HEK293T (cell line): ENCODE data around the gene HEMK1.

Experiments
- ARNT ChIP-seq: fragments of 450-650 bp; IDR thresholded peaks from 2 replicates; pipeline ENCODE4 v1.6.1; 2017; ENCODE audit warnings: mild to moderate bottlenecking
- BHLHE40 ChIP-seq: fragments of 450-650 bp; IDR thresholded peaks from 2 replicates; pipeline ENCODE4 v1.6.1; 2016; ENCODE audit warnings: mild to moderate bottlenecking, moderate library complexity, borderline replicate concordance
- CTBP1 ChIP-seq: fragments of 450-650 bp; IDR thresholded peaks from 2 replicates; pipeline ENCODE4 v1.6.1; 2016; ENCODE audit warnings: borderline replicate concordance
- ELF4 ChIP-seq: fragments of 450-650 bp; IDR thresholded peaks from 2 replicates; pipeline ENCODE4 v1.6.1; 2017; ENCODE audit warnings: antibody characterized with exemption
- FOXA1 ChIP-seq: fragments of 450-650 bp; IDR thresholded peaks from 2 replicates; pipeline ENCODE4 v1.6.1; 2016; ENCODE audit warnings: mild to moderate bottlenecking
- FOXK2 ChIP-seq: fragments of 450-650 bp; IDR thresholded peaks from 2 replicates; pipeline ENCODE4 v1.6.1; 2016; ENCODE audit warnings: mild to moderate bottlenecking
- FOXM1 ChIP-seq: fragments of 450-650 bp; IDR thresholded peaks from 2 replicates; pipeline ENCODE4 v1.6.1; 2017; ENCODE audit warnings: mild to moderate bottlenecking, borderline replicate concordance
- HDGF ChIP-seq: fragments of 450-650 bp; IDR thresholded peaks from 2 replicates; pipeline ENCODE4 v1.6.1; 2017; ENCODE audit warnings: antibody characterized with exemption, borderline replicate concordance
- NFRKB ChIP-seq: fragments of 450-650 bp; IDR thresholded peaks from 2 replicates; pipeline ENCODE4 v1.6.1; 2016; ENCODE audit warnings: mild to moderate bottlenecking, moderate library complexity
- PKNOX1 ChIP-seq: fragments of 450-650 bp; IDR thresholded peaks from 2 replicates; pipeline ENCODE4 v1.6.1; 2016
- SP1 ChIP-seq: fragments of 450-650 bp; IDR thresholded peaks from 2 replicates; pipeline ENCODE4 v1.6.1; 2017
- SUZ12 ChIP-seq: fragments of 450-650 bp; IDR thresholded peaks from 2 replicates; pipeline ENCODE4 v1.6.1; 2016; ENCODE audit warnings: mild to moderate bottlenecking
- TARDBP ChIP-seq: fragments of 450-650 bp; IDR thresholded peaks from 2 replicates; pipeline ENCODE4 v1.6.1; 2016
- ZNF384 ChIP-seq: fragments of 450-650 bp; IDR thresholded peaks from 2 replicates; pipeline ENCODE4 v1.6.1; 2016

- TF ChIP-seq FOXM1 (no peak), SP1 (no peak), ZNF384 (no peak; the same call in 1 of the 2 replicates), NFRKB (no peak), SUZ12 (no peak), BHLHE40 (no peak), CTBP1 (no peak), FOXK2 (no peak), FOXA1 (no peak), HDGF (no peak), ARNT (no peak), TARDBP (no peak), PKNOX1 (no peak), ELF4 (no peak)
Observed at GRCh38 chr3:50523279-50523811, 46.0 kb upstream of the HEMK1 start.
